ENCODE measurements around the gene KHK. TPM values are rescaled to one million over a fixed set of nuclear protein-coding genes. Genes with fewer than 3 reads are reported as not detected.
A peak's percentile ranks its signal among the peaks of the same experiment; 100 is the strongest.

The KHK gene
- total and polyA plus RNA-seq, 7 donors, result 1.6 to 12.7 (median 3.9) TPM

DNA sequence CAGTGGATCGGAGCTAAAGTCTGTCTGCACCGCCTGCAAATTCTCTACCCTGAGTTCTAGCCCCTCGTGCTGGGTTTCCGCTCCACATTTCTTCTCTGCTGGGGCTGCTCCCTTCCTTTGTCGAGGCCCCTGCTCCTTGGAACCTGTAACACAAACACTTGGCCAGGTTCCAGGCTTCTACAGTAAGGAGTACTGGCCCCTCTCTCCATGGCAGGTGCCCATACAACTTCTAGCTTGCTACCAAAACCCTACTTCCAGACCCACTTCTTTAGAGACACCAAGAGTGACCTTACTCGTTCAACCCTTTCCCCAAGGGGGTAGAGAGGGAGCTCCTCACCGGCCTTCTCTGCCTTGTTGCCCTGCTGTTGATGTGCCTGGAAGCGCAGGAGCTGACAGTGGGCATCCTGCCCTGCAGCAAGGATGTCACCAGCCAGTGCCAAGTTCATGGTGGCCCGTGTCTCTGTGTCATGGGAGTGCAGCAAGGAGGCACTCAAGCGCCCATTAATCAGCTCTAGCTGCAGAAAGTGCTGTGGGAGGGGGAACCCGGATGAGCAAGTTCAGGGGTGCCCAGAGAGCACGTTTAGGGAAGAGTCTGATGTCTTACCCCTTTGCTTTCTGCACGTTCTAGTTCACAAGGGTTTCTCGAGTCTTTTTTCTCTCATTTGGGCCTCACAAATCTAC is 46.8 kb downstream of the KHK start:
- Histone ChIP-seq H3K4me1 (peaks cover 0 to 20% (median 19%) of the 10 kb centered on the region in 4 donors), H3K27ac (peak overlapping the region in 3 of 4 donors; percentile 92 to 94 (median 93)), H3K9me3 (no peaks in the 10 kb centered on the region), H3K4me3 (peak overlapping the region; percentile 79 to 100 (median 96)), H3K27me3 (no peaks in the 10 kb centered on the region), H3K36me3 (peaks cover 0 to 31% (median 24%) of the 10 kb centered on the region in 4 donors)
- intact Hi-C loops (cut with DNase I), result loop anchor here (2.0 to 5.0 kb wide), 2 partner anchors 77 to 86 kb away; no protein-coding TSS in a partner anchor
- 44 to 49% methylated on average over 14 of the region's 14 CpGs for WGBS, 2 donors
- TF ChIP-seq POLR2A (IDR thresholded peaks at IDR 0.05), result no peak
- TF ChIP-seq POLR2AphosphoS5 (IDR thresholded peaks at IDR 0.05), result no peak
- TF ChIP-seq, protein P1, sequence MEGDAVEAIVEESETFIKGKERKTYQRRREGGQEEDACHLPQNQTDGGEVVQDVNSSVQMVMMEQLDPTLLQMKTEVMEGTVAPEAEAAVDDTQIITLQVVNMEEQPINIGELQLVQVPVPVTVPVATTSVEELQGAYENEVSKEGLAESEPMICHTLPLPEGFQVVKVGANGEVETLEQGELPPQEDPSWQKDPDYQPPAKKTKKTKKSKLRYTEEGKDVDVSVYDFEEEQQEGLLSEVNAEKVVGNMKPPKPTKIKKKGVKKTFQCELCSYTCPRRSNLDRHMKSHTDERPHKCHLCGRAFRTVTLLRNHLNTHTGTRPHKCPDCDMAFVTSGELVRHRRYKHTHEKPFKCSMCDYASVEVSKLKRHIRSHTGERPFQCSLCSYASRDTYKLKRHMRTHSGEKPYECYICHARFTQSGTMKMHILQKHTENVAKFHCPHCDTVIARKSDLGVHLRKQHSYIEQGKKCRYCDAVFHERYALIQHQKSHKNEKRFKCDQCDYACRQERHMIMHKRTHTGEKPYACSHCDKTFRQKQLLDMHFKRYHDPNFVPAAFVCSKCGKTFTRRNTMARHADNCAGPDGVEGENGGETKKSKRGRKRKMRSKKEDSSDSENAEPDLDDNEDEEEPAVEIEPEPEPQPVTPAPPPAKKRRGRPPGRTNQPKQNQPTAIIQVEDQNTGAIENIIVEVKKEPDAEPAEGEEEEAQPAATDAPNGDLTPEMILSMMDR (IDR thresholded peaks at IDR 0.05), result no peak
- no peak for TF ChIP-seq EP300 (IDR thresholded peaks at IDR 0.05)
- no peak for DNase-seq

DNA sequence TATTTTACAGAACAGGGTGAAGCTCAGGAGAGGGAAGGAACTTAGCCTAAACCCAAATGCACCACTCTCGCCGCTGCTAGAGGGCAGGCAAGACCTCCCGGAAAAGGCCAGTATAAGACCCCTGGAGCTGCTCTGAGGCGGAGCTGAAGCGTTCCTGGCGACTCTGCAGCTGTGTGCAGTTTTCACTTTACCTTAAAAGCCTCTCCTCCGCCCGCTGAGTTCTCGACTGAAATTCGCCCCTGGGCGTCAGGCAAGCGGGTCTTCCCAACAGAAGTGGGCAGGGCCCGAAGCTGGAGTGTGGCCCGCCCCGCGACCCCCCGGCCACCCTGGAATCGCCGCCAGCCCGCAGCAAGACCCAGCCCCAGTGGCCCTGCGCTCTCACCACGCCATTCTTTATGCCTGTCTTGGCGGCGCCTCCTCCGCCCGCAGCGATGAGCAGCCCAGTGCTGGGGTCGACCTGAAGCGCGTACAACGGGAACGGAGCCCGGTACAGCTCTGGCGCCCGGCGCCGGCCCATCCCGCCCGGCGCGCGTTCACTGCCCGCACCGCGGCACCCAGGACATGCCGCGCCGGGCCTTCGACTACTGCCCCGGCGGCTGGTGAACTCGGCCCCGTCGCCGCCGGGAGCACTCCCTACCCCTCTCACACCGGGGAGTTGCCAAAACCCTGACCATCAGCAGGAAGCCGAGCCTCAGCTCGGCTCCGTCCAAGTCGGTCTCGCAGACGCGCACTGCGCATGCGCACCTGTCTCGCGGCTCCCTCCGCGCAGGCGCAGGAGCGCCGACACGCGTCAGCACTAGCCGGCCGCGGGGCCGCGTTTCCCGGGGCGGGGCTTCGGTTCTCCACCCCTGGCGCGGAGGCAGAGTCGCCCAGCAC is 47.6 kb downstream of the KHK start, which contains the start of gene PREB:
TSS of gene PREB (minus strand) at position 732 of the 876 bp plus-strand sequence. CDS start at position 517, 215 bp downstream.
- Histone ChIP-seq H3K27ac (peak within 1 kb of the TSS; percentile 88 to 94 (median 92)), H3K4me3 (peak within 1 kb of the TSS; percentile 79 to 100 (median 96)), H3K36me3 (peaks cover 0 to 31% (median 24%) of the 10 kb centered on the region in 4 donors), H3K9me3 (no peaks in the 10 kb centered on the region), H3K27me3 (no peaks in the 10 kb centered on the region), H3K4me1 (peaks cover 0 to 20% (median 19%) of the 10 kb centered on the region in 4 donors)
- WGBS, 2 donors, result 0 to 1% methylated on average over 86 of the region's 86 CpGs
- intact Hi-C loops (cut with DNase I), result loop anchor here (2.0 to 5.0 kb wide), 2 partner anchors 77 to 87 kb away; no protein-coding TSS in a partner anchor
- DNase-seq, result peak; percentile 98
- TF ChIP-seq POLR2A (IDR thresholded peaks at IDR 0.05) (peak; percentile 82 to 85), EP300 (IDR thresholded peaks at IDR 0.05) (no peak), POLR2AphosphoS5 (IDR thresholded peaks at IDR 0.05) (peak; percentile 94 to 98 (median 96))
- TF ChIP-seq, protein P1 (IDR thresholded peaks at IDR 0.05), result peak in 1 of 4 experiments; percentile 8

DNA sequence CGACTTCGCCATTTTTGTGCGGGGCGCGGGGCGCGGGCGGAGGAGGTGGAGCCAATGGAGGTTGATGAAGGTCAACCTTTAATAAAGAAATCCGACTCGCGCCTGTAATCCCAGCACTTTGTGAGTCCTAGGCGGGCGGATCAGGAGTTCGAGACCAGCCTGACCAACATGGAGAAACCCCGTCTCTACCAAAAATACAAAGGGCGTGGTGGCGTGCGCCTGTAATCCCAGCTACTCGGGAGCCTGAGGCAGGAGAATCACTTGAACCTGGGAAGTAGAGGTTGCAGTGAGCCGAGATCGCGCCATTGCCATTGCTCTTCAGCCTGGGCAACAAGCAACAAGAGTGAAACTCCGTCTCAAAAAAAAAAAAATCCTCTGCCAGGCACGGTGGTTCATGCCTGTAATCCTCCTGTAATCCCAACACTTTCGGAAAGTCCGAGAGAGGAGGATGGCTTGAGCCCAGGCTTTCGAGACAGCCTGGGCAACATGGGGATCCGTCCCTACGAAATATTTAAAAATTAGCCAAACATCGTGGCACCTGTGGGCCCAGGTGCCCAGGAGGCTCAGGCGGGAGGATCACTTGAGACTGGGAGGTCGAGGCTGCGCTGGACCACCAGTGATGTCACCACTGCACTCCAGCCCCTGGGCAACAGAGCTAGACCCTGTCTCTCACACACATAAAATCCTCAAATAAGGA is 48.4 kb downstream of the KHK start:
- Histone ChIP-seq H3K27me3 (no peaks in the 10 kb centered on the region), H3K9me3 (no peaks in the 10 kb centered on the region), H3K27ac (peak overlapping the region; percentile 88 to 94 (median 92)), H3K36me3 (peaks cover 0 to 28% (median 24%) of the 10 kb centered on the region in 4 donors), H3K4me3 (peak overlapping the region; percentile 79 to 100 (median 96)), H3K4me1 (peaks cover 0 to 20% (median 19%) of the 10 kb centered on the region in 4 donors)
- no peak for DNase-seq
- WGBS, 2 donors, result 50 to 53% methylated on average over 33 of the region's 33 CpGs
- intact Hi-C loops (cut with DNase I), result loop anchor here (5.0 kb wide), 1 partner anchor 88 kb away; no protein-coding TSS in a partner anchor
- TF ChIP-seq EP300 (IDR thresholded peaks at IDR 0.05), result no peak
- TF ChIP-seq POLR2A (IDR thresholded peaks at IDR 0.05), result no peak
- TF ChIP-seq POLR2AphosphoS5 (IDR thresholded peaks at IDR 0.05), result no peak
- TF ChIP-seq, protein P1 (IDR thresholded peaks at IDR 0.05), result no peak

DNA sequence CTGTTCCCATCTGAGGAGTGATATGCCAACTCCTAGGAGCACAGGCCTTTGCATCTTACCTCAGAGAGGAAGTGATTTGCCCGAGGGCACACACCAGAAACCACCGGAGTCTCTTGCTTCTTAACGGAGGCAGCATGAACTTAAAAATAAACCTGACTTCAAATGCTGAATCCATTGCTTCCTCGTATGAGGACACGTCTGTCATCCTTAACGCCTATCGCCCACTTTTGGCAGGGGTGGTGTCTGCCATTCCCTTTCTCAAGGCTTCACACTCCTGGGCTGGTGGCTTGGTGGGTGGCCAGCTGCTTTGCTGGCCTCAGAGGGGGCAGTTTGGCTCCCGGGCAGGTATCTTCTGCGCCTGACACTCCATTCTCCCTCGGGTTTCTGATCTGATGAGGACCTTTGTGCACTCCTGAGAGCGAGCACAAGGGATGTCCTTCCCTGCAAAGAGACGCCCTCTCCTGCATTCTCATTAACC is 48.9 kb downstream of the KHK start:
- TF ChIP-seq POLR2A (IDR thresholded peaks at IDR 0.05) (no peak), EP300 (IDR thresholded peaks at IDR 0.05) (no peak), POLR2AphosphoS5 (IDR thresholded peaks at IDR 0.05) (no peak)
- TF ChIP-seq, protein P1 (IDR thresholded peaks at IDR 0.05), result no peak
- intact Hi-C loops (cut with DNase I), result no loop called here
- WGBS, 2 donors, result 79 to 90% methylated on average over 12 of the region's 12 CpGs
- no peaks in the 10 kb centered on the region for H3K27me3 ChIP-seq
- no peak overlapping the region for H3K4me3 ChIP-seq
- H3K4me1 ChIP-seq, result peaks cover 0 to 20% (median 19%) of the 10 kb centered on the region in 4 donors
- no peaks in the 10 kb centered on the region for H3K9me3 ChIP-seq
- no peak for DNase-seq
- H3K36me3 ChIP-seq, result peaks cover 0 to 22% (median 20%) of the 10 kb centered on the region in 4 donors
- H3K27ac ChIP-seq, result peak overlapping the region in 2 of 4 donors; percentile 92 to 93
